ENCODE measurements around the gene UBE2QL1.

DNA sequence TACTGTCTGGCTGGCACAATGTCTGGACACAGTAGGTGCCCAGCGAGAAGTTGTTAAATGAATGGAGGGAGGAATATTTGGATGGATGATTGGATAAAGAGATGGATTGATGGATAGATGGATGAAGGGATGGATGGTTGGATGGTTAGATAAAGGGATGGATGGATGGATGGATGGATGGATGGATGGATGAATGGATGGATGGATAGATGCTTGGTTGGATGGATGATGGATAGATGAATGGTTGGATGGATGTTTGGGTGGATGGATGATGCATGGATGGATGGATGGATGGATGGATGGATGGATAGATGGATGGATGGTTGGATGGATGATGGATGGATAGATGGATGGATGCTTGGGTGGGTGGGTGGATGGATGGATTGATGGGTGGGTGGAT is 90.4 kb downstream of the UBE2QL1 start:
- TF ChIP-seq, protein P1, sequence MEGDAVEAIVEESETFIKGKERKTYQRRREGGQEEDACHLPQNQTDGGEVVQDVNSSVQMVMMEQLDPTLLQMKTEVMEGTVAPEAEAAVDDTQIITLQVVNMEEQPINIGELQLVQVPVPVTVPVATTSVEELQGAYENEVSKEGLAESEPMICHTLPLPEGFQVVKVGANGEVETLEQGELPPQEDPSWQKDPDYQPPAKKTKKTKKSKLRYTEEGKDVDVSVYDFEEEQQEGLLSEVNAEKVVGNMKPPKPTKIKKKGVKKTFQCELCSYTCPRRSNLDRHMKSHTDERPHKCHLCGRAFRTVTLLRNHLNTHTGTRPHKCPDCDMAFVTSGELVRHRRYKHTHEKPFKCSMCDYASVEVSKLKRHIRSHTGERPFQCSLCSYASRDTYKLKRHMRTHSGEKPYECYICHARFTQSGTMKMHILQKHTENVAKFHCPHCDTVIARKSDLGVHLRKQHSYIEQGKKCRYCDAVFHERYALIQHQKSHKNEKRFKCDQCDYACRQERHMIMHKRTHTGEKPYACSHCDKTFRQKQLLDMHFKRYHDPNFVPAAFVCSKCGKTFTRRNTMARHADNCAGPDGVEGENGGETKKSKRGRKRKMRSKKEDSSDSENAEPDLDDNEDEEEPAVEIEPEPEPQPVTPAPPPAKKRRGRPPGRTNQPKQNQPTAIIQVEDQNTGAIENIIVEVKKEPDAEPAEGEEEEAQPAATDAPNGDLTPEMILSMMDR (conservative IDR thresholded peaks at IDR 0.05; ENCODE audit: low read length) = no peak
- no peak for TF ChIP-seq EZH2phosphoT487 (IDR thresholded peaks at IDR 0.05; ENCODE audit: borderline replicate concordance, low read depth, low read length)
